HuH-7.5 (cell line): ENCODE measurements around the gene ADAMTS8.

ENCODE experiments used
- DNase-seq: peaks from one replicate; pipeline ENCODE4 v3.0.0; 2011; ENCODE audit warnings: low spot score

Gene ADAMTS8

GRCh38 chr11:130462101-130462885, 33.9 kb upstream of the ADAMTS8 start:
- no peak for DNase-seq

GRCh38 chr11:130459521-130459920, 31.1 kb upstream of the ADAMTS8 start:
- DNase-seq: no peak

- DNase-seq: no peak
These were observed 30.0 kb upstream of the ADAMTS8 start for GRCh38 chr11:130458410-130458729.

- no peak for DNase-seq
These were observed 29.4 kb upstream of the ADAMTS8 start for GRCh38 chr11:130457623-130458409.

- DNase-seq: no peak
These were observed 27.9 kb upstream of the ADAMTS8 start for GRCh38 chr11:130456286-130456685.

GRCh38 chr11:130455483-130456127, 27.2 kb upstream of the ADAMTS8 start:
- no peak for DNase-seq

- DNase-seq: no peak
These were observed 26.3 kb upstream of the ADAMTS8 start for GRCh38 chr11:130454491-130455252.

GRCh38 chr11:130452940-130453339, 24.5 kb upstream of the ADAMTS8 start:
- no peak for DNase-seq

GRCh38 chr11:130452176-130452575, 23.8 kb upstream of the ADAMTS8 start:
- no peak for DNase-seq

- no peak for DNase-seq
These were observed 23.0 kb upstream of the ADAMTS8 start for GRCh38 chr11:130451231-130452019.

GRCh38 chr11:130449996-130450769, 21.8 kb upstream of the ADAMTS8 start:
- DNase-seq: no peak

- DNase-seq: no peak
These were observed 21.0 kb upstream of the ADAMTS8 start for GRCh38 chr11:130449310-130449990.

GRCh38 chr11:130448416-130449309, 20.3 kb upstream of the ADAMTS8 start, which contains the start of gene ADAMTS15:
ADAMTS15 (plus strand) TSS chr11:130448645; CDS start chr11:130448974, 329 bp downstream.
- DNase-seq: no peak

GRCh38 chr11:130448039-130448415, 19.6 kb upstream of the ADAMTS8 start:
- no peak for DNase-seq

GRCh38 chr11:130445788-130446187, 17.4 kb upstream of the ADAMTS8 start:
- DNase-seq: no peak

- no peak for DNase-seq
These were observed 14.3 kb upstream of the ADAMTS8 start for GRCh38 chr11:130442737-130443136.

GRCh38 chr11:130441719-130442118, 13.3 kb upstream of the ADAMTS8 start:
- no peak for DNase-seq

GRCh38 chr11:130439876-130440275, 11.5 kb upstream of the ADAMTS8 start:
- no peak for DNase-seq

- DNase-seq: no peak
These were observed 10.7 kb upstream of the ADAMTS8 start for GRCh38 chr11:130439160-130439519.
